Activated CD8-positive, alpha-beta memory T cell treated with anti-CD3 and anti-CD28 coated beads, Interleukin-2, amount 50 U/mL, for 24 hours (primary cell): Measurements from ENCODE around the gene NUTM2G.
"Not testable (repeated sequence)": the region's sequence is repeated elsewhere in the genome, so short reads cannot be mapped to it uniquely, and the experiment has no call there.

Source experiments
- DNase-seq: peaks from one replicate; pipeline ENCODE4 v3.0.0-alpha.2; 2020; ENCODE audit errors: extremely low read depth

Gene NUTM2G

GRCh38 chr9:96942181-96942580 is 13.5 kb downstream of the NUTM2G start:
- not testable (repeated sequence) for DNase-seq

DNA sequence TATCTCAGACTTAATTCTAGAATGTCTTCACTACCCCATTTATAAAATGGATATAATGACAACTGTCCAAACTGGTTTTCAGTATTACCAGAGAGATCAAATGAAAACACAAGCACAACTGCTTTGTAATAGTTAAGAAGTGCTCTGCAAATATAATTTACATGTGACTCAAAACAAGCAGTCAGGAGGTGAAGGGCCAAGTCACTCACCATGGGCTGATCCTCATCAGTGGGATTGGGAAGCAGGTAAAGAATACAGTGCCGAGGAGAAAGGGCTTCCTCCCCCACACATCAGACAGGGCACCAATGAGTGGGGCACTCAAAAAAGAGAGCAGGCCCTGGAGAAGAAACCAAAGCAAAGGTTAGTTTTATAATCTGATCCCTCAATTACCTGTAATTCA is 20.7 kb downstream of the NUTM2G start:
- not testable (repeated sequence) for DNase-seq

DNA sequence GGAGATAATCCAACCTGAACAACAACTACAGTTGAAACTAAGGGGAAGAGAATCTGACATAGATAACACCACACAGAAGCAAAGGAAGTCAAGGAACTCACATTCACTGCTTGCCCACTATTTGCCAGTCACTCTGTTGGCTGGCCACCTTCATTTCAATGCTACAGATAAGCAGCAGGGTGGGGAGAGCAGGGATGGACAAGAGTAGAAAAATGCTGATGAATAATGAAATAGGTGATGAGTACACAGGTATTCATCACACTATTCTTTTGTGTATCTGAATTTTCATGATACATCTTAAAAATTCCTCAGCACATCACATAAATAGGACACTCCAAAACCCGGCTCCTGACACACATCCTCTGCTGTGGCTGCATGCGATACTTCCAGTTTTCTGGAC is 21.9 kb downstream of the NUTM2G start:
- not testable (repeated sequence) for DNase-seq

DNA sequence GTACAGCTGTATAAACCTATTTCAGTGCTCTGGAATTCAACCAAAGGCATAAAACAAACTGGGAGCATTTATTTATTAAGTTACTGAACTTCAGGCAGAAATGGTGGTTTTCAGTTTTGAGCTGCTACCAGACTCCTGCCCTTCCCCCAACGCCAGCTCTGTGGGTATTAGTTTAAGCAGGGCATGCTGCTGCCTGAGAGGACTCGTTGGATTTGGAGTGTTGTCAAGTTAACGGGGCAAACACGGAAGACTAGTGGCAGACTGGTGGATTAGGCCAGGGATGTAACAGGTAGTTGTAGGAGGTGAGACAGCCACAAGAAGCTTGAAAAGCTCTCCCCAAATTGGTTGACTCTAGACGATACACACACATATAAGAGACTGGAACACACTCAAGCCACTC is 38.9 kb downstream of the NUTM2G start:
- DNase-seq = not testable (repeated sequence)

DNA sequence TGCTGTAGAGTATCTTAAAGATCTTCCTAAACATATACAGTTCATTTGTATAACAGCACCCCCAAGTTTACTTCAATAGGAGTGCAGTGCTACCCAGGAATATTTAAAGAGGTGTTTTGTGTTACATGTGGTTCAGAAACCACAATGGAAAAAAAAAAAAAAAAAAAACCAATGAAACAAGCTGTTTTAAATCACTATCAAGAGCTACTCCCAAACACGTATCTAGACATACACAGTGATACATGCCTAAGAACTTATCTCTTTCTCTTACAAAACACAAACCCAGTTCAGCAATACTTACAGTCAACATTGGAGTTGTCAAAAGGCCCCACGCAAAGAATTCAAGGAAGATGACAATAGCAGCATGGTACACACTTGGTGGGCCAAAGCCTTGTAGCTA is 43.9 kb downstream of the NUTM2G start:
- not testable (repeated sequence) for DNase-seq

DNA sequence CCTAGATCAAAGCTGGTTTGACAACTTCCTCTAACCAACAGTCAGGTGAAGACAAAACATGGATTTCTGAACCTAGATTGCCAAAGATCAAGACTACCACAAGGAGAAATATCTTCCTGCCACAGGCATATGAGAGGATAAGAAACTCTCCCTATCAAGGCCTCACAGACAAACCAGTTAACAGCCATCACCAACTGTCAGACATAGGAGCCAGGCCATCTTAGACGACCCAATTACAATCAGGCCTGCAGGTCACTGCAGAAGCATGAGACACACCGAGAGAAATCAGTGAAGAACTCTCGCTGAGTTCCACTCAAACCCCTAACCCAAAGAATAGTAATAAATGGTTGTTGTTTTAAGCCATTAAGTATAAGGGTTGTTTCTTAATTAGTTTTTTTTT is 45.4 kb downstream of the NUTM2G start:
- DNase-seq = not testable (repeated sequence)

DNA sequence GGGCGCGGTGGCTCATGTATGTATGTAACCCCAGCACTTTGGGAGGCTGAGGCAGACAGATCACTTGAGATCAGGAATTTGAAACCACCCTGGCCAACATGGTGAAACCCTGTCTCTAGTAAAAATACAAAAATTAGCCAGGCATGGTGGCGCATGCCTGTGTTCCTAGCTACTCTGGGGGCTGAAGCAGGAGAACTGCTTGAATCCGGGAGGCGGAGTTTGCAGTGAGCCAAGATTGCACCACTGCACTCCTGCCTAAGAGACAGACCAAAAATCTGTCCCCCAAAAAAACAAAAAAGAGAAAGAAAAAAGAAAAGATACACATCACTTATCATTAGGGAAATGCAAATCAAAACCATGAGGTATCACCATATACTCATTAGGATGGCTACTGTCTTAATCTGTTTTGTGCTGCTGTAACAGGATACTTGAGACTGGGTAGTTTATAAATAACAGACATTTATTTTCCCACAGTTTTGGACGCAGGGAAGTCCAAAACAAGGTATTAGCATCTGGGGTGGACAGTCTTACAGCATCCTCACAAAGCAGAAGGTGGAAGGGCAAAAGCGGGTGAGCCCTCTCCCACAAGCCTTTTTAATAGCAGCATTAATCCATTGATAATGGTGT is 55.0 kb downstream of the NUTM2G start:
- not testable (repeated sequence) for DNase-seq

GRCh38 chr9:96984139-96984538 is 55.5 kb downstream of the NUTM2G start:
- DNase-seq = not testable (repeated sequence)

GRCh38 chr9:96984887-96985286 is 56.2 kb downstream of the NUTM2G start:
- not testable (repeated sequence) for DNase-seq
